Uterus (tissue), 4 donors: Measurements from ENCODE around the gene SERPINB8. TPM values are rescaled to one million over a fixed set of nuclear protein-coding genes. Genes with fewer than 3 reads are reported as not detected.
"Not testable (repeated sequence)": the region's sequence is repeated elsewhere in the genome, so short reads cannot be mapped to it uniquely, and the experiment has no call there.

ENCODE experiments used
- DNase-seq, 2 donors: peaks; one replicate each; pipeline ENCODE4 v3.0.0-alpha.2; 2019 to 2020
- H3K27ac ChIP-seq, 2 donors: fragments of 200-600 bp; sonication (generic); 1 replicate in 1 of 2; 2 replicates in 1 of 2; pipeline ENCODE4 v1.5.1; 2016 to 2018
- H3K27me3 ChIP-seq, 2 donors: fragments of 200-600 bp; sonication (generic); one replicate each; pipeline ENCODE4 v1.5.1; 2018 to 2019; ENCODE audit warnings: control low read depth in 1 of 2
- H3K36me3 ChIP-seq, 2 donors: fragments of 200-600 bp; sonication (generic); one replicate each; pipeline ENCODE4 v1.5.1; 2019; ENCODE audit warnings: control low read depth in 1 of 2
- H3K4me1 ChIP-seq, 2 donors: fragments of 200-600 bp; sonication (generic); one replicate each; pipeline ENCODE4 v1.5.1; 2018 to 2019; ENCODE audit warnings: control low read depth in 1 of 2
- H3K4me3 ChIP-seq, 2 donors: fragments of 200-600 bp; sonication (generic); 1 replicate in 1 of 2; 2 replicates in 1 of 2; pipeline ENCODE4 v1.5.1; 2018 to 2019; ENCODE audit warnings: mild to moderate bottlenecking in 1 of 2
- H3K9me3 ChIP-seq, 2 donors: fragments of 200-600 bp; sonication (generic); one replicate each; pipeline ENCODE4 v1.5.1; 2019; ENCODE audit warnings: control low read depth in 1 of 2
- POLR2A ChIP-seq, 2 donors: fragments of 450-650 bp; IDR thresholded peaks; one replicate each; pipeline ENCODE4 v1.6.1; 2016; ENCODE audit warnings: antibody characterized with exemption in 2 of 2, mild to moderate bottlenecking in 1 of 2, moderate library complexity in 1 of 2
- intact Hi-C: fragments of 100-400 bp; cut with DNase I; formaldehyde crosslinking; loops from one replicate; pipeline ENCODE4 v1.15.1; 2023; ENCODE audit warnings: low total_unique reads
- total RNA-seq, 4 donors: library from RNA; depleted of rRNA in 3 of 4; stranded (reverse); fragments of >200 nt in 3 of 4; gene quantifications; one replicate each; pipeline versions ENCODE4 v1.1.0 to v1.2.4, GENCODE V29; 2014 to 2023
- TF ChIP-seq, protein P1 (sequence below), 4 experiments: fragments of 200-600 bp in 2 of 4; fragments of 450-650 bp in 2 of 4; sonication (generic) in 2 of 4; IDR thresholded peaks; one replicate each; pipeline ENCODE4 v1.5.1; 2016 to 2019; ENCODE audit warnings: antibody characterized with exemption in 4 of 4, mild to moderate bottlenecking in 2 of 4, moderate library complexity in 1 of 4
- donor health status: DM: yes; HTN: yes; CAD: no.

The SERPINB8 gene
- total RNA-seq, 4 donors from 2014 or later: 2.3 to 15.0 (median 7.0) TPM

DNA sequence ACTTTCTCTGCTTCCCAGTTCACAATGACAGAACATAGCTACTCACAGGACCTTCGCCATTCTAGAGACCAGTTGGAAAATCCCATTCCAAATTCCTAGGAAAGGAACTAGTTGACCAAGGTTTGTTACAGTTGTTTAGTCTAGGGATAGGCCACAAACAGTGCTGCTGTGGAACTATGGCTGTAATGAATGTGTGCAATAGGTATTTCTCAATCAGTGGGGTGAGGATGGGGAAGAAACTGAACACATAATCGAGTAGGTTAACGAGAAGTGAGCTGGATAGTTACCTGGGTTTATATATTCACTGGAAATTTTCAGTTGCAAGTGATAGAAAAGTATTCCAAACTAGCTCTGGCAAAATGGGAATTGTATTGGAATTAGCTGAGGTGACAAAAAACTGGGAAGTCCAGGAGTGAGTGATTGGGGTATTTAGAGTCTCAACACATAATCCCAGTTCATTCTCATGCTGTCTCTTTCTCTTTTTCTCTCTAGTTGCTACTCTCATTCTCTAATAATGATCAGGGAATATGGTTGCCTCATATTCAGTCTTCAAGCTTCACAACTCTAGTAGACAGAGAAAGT lies 39.0 kb upstream of the SERPINB8 start:
- DNase-seq: no peak
- intact Hi-C loops: no loop called here
- H3K27ac ChIP-seq: no peak overlapping the region
- TF ChIP-seq, protein P1, sequence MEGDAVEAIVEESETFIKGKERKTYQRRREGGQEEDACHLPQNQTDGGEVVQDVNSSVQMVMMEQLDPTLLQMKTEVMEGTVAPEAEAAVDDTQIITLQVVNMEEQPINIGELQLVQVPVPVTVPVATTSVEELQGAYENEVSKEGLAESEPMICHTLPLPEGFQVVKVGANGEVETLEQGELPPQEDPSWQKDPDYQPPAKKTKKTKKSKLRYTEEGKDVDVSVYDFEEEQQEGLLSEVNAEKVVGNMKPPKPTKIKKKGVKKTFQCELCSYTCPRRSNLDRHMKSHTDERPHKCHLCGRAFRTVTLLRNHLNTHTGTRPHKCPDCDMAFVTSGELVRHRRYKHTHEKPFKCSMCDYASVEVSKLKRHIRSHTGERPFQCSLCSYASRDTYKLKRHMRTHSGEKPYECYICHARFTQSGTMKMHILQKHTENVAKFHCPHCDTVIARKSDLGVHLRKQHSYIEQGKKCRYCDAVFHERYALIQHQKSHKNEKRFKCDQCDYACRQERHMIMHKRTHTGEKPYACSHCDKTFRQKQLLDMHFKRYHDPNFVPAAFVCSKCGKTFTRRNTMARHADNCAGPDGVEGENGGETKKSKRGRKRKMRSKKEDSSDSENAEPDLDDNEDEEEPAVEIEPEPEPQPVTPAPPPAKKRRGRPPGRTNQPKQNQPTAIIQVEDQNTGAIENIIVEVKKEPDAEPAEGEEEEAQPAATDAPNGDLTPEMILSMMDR (IDR thresholded peaks at IDR 0.05): no peak
- TF ChIP-seq POLR2A (IDR thresholded peaks at IDR 0.05): no peak
- no peaks in the 10 kb centered on the region for H3K36me3 ChIP-seq
- H3K4me1 ChIP-seq: no peaks in the 10 kb centered on the region
- H3K9me3 ChIP-seq: no peaks in the 10 kb centered on the region
- no peaks in the 10 kb centered on the region for H3K27me3 ChIP-seq
- H3K4me3 ChIP-seq: no peak overlapping the region

DNA sequence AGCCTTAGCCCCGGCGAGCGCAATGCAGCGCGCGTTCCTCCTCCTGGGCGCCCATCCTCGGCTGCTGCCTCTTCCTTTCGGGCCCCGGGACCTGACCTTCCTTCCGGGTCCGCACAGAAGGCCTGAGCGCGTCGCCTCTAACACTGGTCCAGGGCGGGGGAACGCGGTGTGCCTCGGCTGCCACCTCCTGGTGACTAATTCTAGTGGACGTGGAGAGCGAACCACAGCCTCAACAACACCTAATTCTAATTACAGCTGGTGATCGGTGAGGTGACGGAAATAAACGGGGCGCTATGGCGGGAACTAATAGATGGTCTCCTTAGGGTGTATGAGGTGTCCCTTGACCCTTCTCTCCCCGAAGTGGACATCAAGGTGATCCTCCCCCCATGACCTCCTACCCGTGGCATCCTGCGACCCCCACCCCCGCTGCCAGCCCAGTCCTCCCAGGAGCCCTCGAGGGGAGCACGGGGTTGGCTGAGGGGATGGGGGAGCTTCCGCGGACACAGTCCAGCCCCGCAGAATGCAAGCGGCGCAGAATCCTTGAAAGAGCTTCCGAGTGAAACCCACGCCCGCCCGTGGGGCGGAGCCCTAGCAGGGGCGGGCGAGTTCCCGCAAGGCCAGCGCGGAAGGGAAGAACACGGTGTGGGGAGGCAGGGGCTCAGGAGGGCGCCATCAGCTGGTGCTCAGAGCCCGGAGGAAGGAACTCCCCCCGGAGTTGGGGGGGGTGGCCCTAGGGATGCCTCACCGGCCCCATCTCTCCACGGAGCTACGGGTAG lies 33.5 kb upstream of the SERPINB8 start:
- no peak for TF ChIP-seq POLR2A (IDR thresholded peaks at IDR 0.05)
- TF ChIP-seq, protein P1 (IDR thresholded peaks at IDR 0.05): peak; percentile 37 to 59 (median 47)
- Histone ChIP-seq H3K4me3 (peak overlapping the region; percentile 18 to 32), H3K27me3 (no peaks in the 10 kb centered on the region), H3K4me1 (no peaks in the 10 kb centered on the region), H3K36me3 (no peaks in the 10 kb centered on the region), H3K27ac (no peak overlapping the region), H3K9me3 (no peaks in the 10 kb centered on the region)
- peak; percentile 56 to 59 for DNase-seq
- intact Hi-C loops: no loop called here

DNA sequence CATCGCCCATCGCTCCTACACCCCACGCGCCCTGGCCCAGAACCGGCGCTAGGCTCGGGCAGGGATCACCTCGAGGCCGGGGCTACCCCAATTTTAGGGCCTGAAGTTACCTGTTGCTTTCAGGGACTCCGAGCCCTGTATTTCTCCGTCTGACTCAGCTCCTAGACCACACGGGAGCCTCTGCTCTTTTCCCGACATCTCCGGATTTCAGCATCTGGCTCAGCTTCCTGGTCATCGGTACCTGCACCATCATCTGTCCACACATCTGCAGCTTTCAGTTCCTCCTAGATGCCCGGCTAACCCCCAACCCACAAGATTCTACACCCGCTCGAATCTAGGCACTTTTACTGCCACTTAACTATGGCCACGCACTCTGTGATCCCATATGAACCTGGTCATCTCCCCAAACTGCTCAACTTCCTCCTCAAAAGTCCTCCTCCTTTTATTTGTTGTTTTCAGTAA lies 32.9 kb upstream of the SERPINB8 start:
- Histone ChIP-seq H3K9me3 (no peaks in the 10 kb centered on the region), H3K36me3 (no peaks in the 10 kb centered on the region), H3K4me3 (peak overlapping the region in 1 of 2 donors; percentile 32), H3K27me3 (no peaks in the 10 kb centered on the region), H3K27ac (no peak overlapping the region), H3K4me1 (no peaks in the 10 kb centered on the region)
- no peak for DNase-seq
- TF ChIP-seq, protein P1 (IDR thresholded peaks at IDR 0.05): no peak
- no peak for TF ChIP-seq POLR2A (IDR thresholded peaks at IDR 0.05)
- intact Hi-C loops: no loop called here

DNA sequence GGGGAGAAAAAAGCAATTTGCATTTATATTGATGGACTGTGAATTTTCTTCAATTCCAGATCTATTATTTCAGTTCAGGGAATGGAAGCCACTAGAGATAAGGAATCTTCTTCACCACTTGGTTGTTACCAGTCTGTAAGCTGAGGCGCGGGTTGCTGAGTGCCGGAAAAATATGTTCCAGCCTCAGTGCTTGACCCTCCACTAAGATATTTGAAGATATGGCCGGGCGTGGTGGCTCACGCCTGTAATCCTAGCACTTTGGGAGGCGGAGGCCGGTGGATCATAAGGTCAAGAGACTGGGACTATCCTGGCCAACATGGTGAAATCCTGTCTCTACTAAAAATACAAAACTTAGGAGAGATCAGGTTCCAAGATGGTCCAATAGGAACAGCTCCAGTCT lies 29.9 kb upstream of the SERPINB8 start:
- H3K4me1 ChIP-seq: no peaks in the 10 kb centered on the region
- H3K4me3 ChIP-seq: no peak overlapping the region
- H3K27ac ChIP-seq: no peak overlapping the region
- peaks cover 0 to 3% of the 10 kb centered on the region in 2 donors for H3K27me3 ChIP-seq
- no peaks in the 10 kb centered on the region for H3K9me3 ChIP-seq
- TF ChIP-seq, protein P1 (IDR thresholded peaks at IDR 0.05): no peak
- no peak for TF ChIP-seq POLR2A (IDR thresholded peaks at IDR 0.05)
- no peak for DNase-seq
- intact Hi-C loops: no loop called here
- no peaks in the 10 kb centered on the region for H3K36me3 ChIP-seq

DNA sequence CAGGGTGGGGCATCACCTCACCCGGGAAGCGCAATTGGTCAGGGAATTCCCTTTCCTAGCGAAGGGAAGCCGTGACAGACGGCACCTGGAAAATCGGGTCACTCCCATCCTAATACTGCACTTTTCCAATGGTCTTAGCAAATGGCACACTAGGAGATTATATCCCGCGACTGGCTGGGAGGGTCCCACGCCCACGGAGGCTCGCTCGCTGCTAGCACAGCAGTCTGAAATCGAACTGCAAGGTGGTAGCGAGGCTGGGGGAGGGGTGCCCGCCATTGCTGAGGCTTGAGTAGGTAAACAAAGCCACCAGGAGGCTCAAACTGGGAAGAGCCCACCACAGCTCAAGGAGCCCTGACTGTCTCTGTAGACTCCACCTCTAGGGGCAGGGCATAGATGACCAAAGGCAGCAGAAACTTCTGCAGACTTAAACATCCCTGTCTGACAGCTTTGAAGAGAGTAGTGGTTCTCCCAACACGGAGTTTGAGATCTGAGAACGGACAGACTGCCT lies 29.3 kb upstream of the SERPINB8 start:
- H3K27me3 ChIP-seq, H3K4me1 ChIP-seq, H3K27ac ChIP-seq, DNase-seq, H3K36me3 ChIP-seq, H3K9me3 ChIP-seq, intact Hi-C loops, H3K4me3 ChIP-seq: not testable (repeated sequence)
